ENCODE data around the gene SEMA6C.

- TF ChIP-seq GATA3 (IDR thresholded peaks at IDR 0.05; ENCODE audit: low read depth, low read length) (no peak), GATA2 (IDR thresholded peaks at IDR 0.05; ENCODE audit: low read depth, low read length) (no peak)
These were observed 3.4 kb downstream of the SEMA6C start for GRCh38 chr1:151143057-151143435.

All from SH-SY5Y (cell line).